Measurements from ENCODE around the gene PCBP3. TPM values are rescaled to one million over a fixed set of nuclear protein-coding genes. Genes with fewer than 3 reads are reported as not detected.
"Not testable (repeated sequence)": the region's sequence is repeated elsewhere in the genome, so short reads cannot be mapped to it uniquely, and the experiment has no call there.

Gene PCBP3
- total RNA-seq, 1 experiment from 2014 or later = 0.23 TPM

DNA sequence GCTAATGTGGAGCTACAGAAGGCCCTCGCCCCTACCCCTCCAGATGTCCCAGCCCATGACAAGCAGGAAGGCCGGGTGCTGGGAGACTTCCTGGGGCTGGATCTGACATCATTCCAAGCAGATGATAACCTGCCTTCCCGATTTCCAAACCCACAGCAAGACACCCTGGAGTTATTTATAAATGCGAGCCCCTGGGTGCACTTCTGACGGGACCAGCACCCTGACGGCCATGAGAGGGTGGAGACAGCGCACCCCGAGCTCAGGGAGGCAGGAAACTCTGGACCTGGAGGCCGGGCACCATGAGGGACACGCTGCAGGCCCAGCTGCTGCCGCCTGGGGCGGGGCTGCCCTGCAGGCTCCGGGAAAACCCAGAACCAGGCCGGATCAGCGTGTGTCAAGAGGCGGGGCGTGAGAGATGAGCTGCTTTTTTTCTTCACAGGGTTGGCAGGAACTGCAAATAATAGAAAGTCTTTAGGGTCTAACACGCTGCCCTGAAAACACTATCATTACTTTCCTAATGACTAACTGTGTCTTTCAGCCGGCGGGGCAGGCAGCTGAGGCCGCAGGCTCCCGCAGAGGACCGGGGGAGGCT, 2.5 kb upstream of the PCBP3 start:
- Histone ChIP-seq H3K9me3 (no peaks in the 10 kb centered on the region), H3K4me3 (no peak overlapping the region), H3K27me3 (peaks cover 12% of the 10 kb centered on the region), H3K36me3 (no peaks in the 10 kb centered on the region)
- DNase-seq = no peak

DNA sequence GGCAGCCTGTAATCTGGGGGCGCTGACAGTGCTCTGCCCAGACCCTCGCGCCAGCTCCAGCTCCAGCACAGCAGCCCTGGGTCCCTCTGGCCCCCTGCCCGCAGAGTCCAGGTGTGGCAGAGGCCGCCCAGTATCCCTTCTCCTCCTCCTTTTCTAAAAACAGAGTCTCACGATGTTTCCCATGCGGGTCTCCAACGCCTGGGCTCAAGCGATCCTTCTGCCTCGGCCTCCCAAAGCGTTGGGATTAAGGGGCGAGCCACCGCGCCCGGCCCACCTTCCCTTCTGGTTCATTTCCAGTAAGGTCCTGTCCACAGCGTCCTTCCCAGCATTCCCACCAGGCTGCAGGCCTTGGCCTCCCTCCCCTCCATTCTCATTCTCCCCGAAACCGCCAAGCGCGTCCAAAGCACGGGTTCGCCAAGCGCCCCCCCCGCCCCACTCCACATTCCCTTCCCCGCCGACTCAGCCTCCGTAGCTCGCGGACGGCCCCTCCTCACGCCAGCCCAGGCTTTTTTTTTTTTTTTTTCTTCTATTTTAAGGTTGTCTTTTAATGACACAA, 2.0 kb upstream of the PCBP3 start:
- no peak for DNase-seq
- Histone ChIP-seq H3K27me3 (peaks cover 12% of the 10 kb centered on the region), H3K9me3 (no peaks in the 10 kb centered on the region), H3K4me3 (no peak overlapping the region), H3K36me3 (no peaks in the 10 kb centered on the region)

DNA sequence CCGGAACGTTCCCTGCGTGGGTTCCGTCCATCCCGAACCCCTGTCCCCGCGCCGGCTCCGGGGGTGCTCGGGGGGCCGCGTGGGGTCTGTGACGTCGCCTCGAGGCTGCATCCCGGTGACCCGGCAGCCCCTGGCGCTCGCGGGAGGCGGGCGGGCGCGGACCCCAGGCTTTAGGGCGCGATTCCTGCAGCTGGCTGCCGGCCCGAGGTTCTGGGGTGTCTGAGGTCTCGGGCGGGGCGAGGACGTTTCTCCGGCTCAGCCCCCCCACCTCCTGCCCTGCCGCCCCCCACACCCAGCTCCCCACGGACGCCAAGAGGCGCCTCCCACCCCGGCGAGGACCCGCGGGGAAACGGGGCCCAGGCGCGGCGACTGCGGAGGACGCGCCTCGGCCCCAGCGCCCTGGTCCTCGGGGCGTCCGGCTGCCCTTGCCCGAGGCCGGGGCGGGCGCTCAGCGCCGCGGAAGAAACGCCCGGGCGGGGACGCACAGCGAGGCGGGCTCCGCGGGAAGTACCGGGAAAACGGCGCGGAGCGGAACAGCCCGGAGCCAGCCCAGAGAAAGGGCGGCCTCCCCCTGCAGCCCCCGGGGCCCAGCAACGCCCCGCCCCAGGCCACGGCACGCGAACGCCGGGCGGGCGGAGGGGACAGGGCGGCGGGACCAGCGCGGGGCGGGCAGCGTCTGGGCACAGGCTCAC, 1.3 kb upstream of the PCBP3 start:
- peaks cover 16% of the 10 kb centered on the region for H3K27me3 ChIP-seq
- no peaks in the 10 kb centered on the region for H3K9me3 ChIP-seq
- DNase-seq = no peak
- no peaks in the 10 kb centered on the region for H3K36me3 ChIP-seq
- H3K4me3 ChIP-seq = no peak overlapping the region

DNA sequence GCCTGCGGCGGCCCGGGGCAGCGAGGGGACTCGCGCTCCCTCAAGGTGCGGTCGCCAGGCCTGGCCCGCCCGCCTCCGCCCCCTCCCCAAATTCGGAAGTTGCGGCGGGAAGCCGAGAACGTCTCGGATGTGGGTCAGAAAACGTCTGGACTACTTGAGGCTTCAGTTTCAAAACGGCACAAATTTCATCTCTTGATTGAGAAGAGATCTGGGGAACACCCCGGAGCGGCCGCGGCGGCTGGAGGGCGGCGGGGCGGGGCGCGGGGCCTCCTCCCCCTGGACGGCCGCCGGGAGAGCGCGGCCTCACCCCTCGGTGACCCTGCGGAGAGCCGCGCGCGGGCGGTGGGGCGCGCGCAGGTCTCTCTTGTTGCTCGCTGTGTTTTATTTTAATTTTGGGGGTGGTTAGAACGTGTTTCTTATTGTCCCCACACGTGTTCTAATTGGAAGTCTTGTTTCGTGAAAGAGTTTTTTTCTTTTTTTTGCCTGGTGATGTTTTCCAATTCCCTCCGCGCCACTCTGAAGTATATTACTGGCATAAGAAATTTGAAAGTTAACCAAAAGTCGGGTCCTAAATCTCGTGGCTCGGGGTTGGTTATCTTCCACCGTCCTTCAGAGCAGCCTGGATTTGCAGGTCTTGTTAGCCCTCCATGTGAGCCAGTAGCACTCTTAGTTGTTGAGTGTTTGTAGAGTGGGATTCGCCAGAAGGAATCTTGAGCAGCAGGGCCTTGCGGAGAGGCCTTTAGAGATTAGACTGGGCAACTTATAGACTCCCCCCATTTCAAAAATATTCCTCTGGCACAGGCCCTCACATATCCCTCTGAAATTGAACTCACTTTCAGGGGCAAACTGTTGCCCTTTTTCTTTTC, 749 bp downstream of the PCBP3 start:
- DNase-seq = peak; percentile 41
- Histone ChIP-seq H3K9me3 (no peaks in the 10 kb centered on the region; the same call in 1 of the 2 replicates), H3K4me3 (peak overlapping the region; percentile 40), H3K36me3 (no peaks in the 10 kb centered on the region), H3K27me3 (peaks cover 12% of the 10 kb centered on the region)

DNA sequence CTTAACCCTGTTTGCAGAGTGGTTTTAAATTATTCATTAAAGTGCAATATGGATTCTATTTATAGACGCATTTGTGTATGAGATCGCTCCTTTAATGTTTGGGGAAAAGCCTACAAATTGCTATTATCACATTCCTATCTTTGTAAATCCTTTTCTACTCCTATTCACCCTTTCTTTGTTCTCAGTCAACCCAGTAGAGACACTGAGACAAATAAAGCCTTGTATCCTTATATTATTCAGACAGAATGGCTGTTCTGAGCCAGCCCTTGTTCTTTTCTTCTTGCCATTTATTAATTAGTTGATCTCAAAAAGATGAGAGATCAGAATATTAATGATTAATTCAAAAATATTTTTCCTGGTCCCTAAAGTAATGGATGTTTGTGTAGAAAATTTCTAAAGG, 8.4 kb downstream of the PCBP3 start:
- no peak for DNase-seq
- Histone ChIP-seq H3K36me3 (no peaks in the 10 kb centered on the region), H3K4me3 (no peak overlapping the region), H3K27me3 (peaks cover 13% of the 10 kb centered on the region), H3K9me3 (no peaks in the 10 kb centered on the region; the same call in 1 of the 2 replicates)

DNA sequence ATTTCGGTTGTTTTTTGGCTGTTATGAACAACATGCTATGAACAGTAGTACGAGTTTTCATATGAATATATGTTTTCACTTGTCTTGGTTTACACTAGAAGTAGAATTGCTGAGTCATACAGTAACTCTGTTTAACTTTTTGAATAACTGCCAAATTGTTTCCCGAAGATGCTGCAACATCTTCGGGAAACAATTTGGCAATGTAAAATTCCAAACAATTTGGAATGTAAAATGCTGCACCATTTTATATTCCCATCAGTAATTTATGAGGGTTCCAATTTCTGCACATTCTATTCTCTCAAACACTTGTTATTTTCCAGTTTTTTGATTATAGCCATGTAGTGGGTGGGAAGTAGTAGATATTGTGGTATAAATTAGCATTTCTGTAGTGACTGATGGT, 11.6 kb downstream of the PCBP3 start:
- DNase-seq = no peak
- no peaks in the 10 kb centered on the region for H3K36me3 ChIP-seq

DNA sequence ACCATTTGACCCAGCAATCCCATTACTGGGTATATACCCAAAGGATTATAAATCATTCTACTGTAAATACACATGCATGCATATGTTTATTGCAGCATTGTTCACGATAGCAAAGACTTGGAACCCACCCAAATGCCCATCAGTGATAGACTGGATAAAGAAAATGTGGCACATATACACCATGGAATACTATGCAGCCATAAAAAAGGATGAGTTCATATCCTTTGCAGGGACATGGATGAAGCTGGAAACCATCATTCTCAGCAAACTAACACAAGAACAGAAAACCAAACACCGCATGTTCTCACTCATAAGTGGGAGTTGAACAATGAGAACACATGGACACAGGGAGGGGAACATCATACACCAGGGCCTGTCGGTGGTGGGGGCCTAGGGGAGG, 12.6 kb downstream of the PCBP3 start:
- not testable (repeated sequence) for H3K9me3 ChIP-seq, H3K27me3 ChIP-seq, H3K36me3 ChIP-seq, H3K4me3 ChIP-seq, DNase-seq

More for the DNA sequence above, 11.6 kb downstream of the PCBP3 start:
- peaks cover under 1% of the 10 kb centered on the region; the same call in 1 of the 2 replicates for H3K9me3 ChIP-seq
- H3K27me3 ChIP-seq = peaks cover 13% of the 10 kb centered on the region
- no peak overlapping the region for H3K4me3 ChIP-seq

DNA sequence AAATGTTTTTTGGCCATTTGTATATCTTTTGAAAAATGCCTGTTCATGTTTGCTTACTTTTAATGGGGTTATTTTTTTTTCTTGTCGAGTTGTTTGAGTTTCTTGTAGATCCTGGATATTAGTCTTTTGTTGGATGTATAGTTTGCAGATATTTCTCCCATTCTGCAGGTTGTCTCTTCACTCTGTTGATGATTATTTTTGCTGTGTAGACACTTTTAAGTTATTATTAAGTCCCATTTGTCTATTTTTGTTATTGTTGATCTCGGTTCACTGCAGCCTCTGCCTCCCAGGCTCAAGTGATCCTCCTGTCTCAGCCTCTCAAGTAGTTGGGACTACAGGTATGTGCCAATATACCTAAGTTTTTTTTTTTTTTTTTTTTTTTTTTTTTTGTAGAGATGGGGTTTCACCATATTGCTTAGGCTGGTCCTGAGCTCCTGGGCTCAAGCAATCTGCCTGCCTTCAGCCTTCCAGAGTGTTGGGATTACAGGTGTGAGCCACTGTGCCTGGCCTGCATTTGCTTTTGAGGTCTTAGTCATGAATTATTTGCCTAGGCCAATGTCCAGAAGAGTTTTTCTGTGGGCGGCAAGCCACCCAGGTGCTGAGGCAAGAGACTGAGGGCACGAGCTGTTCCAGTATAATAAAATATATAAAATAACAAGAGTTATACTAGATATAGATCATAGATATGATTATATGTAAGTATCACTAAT, 18.5 kb downstream of the PCBP3 start:
- H3K4me3 ChIP-seq, H3K36me3 ChIP-seq, DNase-seq, H3K27me3 ChIP-seq: not testable (repeated sequence)
- H3K9me3 ChIP-seq = peaks cover 21% of the 10 kb centered on the region

DNA sequence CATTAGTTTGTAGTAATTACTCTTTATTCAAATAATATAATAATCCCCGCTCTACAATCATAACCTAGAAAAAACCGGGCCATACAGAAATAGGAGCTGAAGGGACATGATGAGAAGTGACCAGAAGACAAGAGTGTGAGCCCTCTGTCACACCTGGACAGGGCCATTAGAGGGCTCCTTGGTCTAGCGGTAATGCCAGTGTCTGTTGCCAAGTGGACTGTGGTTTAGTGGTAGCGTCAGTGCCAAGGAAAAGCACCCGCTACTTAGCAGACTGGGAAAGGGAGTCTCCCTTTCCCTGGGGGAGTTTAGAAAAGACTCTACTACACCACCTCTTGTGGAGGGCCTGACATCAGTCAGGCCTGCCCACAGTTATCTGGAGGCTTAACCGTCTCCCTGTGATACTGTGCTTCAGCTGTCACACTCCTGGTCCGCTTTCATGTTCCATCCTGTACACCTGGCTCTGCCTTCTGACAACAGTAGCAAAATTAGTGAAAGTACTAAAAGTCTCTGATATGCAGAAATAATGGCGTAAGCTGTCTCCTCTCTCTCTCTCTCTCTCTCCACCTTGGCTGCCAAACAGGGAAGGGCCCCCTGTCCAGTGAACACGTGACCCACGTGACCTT, 19.2 kb downstream of the PCBP3 start:
- not testable (repeated sequence) for DNase-seq, H3K36me3 ChIP-seq, H3K4me3 ChIP-seq, H3K27me3 ChIP-seq
- peaks cover 28% of the 10 kb centered on the region for H3K9me3 ChIP-seq

DNA sequence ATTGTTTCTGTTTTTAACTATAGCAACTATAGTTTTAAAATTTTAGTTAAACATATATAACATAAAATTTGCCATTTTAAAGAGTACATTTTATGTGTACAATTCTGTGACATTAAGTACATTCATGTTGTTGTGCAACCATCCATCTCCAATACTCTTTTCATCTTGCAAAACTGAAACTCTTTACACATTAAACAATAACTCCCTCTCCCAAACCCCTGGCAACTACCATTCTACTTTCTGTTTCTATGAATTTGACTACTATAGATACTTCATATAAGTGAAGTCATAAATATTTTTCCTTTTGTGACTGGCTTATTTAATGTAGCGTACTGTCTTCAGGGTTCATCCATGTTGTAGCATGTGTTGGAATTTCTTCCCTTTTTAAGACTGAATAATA, 25.9 kb downstream of the PCBP3 start:
- DNase-seq = no peak
- H3K36me3 ChIP-seq = no peaks in the 10 kb centered on the region; the same call in 1 of the 2 replicates
- H3K4me3 ChIP-seq = no peak overlapping the region
- H3K9me3 ChIP-seq = peaks cover 22% of the 10 kb centered on the region
- no peaks in the 10 kb centered on the region for H3K27me3 ChIP-seq

DNA sequence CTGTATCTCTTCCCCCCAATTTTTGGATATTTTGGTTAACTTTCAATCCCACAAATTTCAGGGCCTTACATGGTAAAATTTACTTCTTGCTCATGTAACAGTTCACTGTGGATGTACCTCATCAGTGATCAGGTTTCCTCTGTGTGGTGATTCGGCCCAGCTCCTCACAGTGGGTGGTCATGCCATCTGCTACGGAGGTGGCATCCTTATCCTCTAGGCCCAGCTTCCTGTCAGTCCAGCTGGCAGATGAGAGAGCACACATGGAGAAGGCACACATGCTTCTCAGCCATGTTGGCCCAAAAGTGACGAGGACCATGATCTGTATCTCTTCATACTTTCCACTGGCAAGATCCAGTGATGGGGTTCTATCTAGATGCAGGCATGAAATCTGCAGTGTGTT, 27.2 kb downstream of the PCBP3 start:
- peaks cover 21% of the 10 kb centered on the region for H3K9me3 ChIP-seq
- no peaks in the 10 kb centered on the region for H3K27me3 ChIP-seq
- no peak for DNase-seq
- H3K36me3 ChIP-seq = no peaks in the 10 kb centered on the region; the same call in 1 of the 2 replicates
- no peak overlapping the region for H3K4me3 ChIP-seq

DNA sequence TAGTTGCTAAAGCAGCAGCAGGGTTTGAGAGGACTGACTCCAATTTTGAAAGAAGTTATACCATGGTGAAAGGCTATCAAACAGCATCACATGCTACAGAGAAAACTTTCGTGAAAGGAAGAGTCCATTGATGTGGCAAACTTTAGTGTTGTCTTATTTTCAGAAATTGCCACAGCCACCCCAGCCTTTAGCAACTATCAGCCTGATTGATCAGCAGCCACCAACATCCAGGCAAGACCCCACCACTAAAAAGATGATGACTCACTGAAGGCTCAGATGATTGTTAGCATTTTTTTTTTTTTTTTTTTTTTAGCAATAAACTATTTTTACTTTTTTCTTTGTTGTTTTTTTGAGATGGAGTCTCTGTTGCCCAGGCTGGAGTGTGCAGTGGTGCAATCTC, 35.3 kb downstream of the PCBP3 start:
- H3K36me3 ChIP-seq, H3K27me3 ChIP-seq, H3K4me3 ChIP-seq, DNase-seq, H3K9me3 ChIP-seq: not testable (repeated sequence)

DNA sequence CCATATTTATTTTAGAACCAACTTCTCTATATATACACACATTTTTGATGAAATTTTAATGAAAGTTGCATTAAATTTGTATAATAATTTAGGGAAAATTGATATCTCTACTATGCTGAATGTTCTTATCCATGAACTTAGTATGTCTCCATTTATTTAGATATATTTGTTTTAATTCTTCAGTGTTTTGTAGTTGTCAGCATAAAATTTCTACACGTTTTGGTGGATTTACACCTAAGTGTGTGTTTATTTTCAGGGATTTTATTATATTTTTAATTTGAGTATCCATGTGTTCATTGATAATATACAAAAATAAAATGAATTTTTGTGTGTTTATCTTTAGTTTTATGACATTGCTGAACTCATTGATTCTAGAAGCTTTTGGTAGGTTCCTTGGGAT, 36.7 kb downstream of the PCBP3 start:
- no peak for DNase-seq
- Histone ChIP-seq H3K9me3 (no peaks in the 10 kb centered on the region), H3K27me3 (no peaks in the 10 kb centered on the region), H3K36me3 (no peaks in the 10 kb centered on the region), H3K4me3 (no peak overlapping the region)

DNA sequence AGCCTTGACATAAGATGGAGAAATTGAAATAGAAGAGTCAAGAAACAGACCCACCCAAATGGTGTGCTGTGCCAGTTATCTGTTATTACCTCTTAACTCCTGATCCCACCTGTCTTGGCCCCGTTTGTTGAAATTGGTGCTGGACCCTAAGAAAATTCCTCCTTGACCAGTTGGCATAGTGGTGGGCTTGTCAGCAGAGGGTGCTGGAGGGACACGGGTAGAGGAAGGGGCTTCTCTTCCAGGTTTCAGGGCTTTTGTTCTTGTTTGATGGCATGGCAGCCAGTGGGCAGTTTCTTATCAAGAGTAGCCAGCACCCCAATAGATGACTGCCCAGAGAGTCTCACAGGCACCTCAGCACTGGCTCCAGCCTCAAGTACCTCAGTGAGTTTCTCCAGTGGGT, 51.6 kb downstream of the PCBP3 start:
- Histone ChIP-seq H3K27me3 (peaks cover 5% of the 10 kb centered on the region), H3K4me3 (no peak overlapping the region), H3K36me3 (no peaks in the 10 kb centered on the region), H3K9me3 (peaks cover 7% of the 10 kb centered on the region)
- no peak for DNase-seq

DNA sequence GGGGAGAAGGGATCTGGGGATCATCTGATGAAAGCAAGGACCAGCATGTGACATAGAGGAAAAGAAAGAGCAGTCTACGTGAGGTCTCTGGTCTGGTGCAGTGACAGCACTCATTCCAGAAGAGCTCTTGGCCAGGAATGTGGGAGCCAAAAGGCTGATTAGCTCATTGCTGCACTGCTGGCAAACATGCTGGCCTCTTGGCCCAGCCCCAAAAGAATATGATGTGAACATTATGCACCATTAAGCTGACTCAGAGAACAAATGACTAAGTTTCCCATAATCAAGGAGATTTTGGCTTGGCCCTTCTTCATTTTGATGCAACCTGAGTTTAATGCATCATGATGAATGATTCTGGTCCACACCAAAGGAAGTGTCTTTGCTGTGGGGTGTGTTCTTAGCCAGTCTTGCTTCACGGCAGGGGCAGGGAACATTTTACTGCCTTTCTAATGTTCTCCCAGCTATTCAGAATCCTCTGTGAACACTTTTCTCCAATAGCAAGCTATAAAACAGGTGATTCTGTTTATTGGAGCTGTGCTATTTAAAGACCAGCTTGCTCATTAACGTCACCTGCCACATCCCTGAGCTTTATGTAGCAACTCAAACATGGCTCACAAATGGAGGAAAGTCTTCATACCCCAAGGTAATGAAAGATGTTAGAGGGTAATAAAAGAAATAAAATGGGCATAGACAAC, 55.1 kb downstream of the PCBP3 start:
- H3K36me3 ChIP-seq = no peaks in the 10 kb centered on the region
- peaks cover 5% of the 10 kb centered on the region for H3K27me3 ChIP-seq
- peak; percentile 91 for DNase-seq
- H3K9me3 ChIP-seq = peaks cover 7% of the 10 kb centered on the region
- no peak overlapping the region for H3K4me3 ChIP-seq
